HG03025 (cell line): ENCODE measurements around the gene GPC6.

ENCODE experiments used
- ATAC-seq: cut with Tn5 transposase; IDR thresholded peaks from one replicate; pipeline ENCODE4 v1.9.1; 2021; ENCODE audit warnings: mild to moderate bottlenecking, moderate library complexity; ENCODE audit not compliant: unreplicated experiment, low FRiP score

GPC6 gene

DNA sequence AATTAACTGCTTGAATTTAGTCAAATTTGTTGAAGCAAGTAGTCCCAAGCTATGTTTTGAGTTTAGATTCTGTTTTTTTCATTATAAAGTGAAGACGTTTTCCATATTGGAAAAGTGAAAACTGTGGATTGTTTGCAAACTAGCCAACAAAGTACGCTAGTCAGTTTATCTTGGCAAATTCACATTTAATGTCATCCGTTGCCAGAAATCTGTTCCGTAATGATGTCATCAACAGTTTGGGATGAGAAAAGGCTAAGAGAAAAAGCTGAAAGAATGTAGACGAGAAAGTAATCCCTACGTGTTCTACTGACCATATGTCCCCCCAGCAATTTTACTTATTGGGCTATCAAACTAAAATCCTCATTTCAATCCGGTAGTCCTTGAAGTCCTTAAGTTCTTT, 419.6 kb downstream of the GPC6 start:
- no peak for ATAC-seq

DNA sequence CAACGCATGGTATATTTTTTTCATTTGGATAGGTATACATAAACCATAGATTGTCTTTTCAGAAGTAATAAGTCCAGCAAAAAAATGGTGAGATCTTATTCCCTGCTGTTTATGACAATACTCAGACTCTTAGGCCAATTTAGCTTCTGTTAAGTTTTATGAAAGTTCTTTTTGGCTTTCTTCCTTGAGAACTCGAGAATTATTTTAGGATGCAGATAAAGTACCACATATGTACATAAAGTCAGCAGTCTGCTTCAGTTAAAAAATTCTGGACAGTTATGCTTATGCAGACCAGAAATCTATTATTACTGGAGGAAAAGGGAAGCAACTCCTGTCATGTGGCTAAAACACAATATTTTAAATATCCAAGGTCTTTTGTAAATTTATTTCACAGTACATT, 422.9 kb downstream of the GPC6 start:
- no peak for ATAC-seq

DNA sequence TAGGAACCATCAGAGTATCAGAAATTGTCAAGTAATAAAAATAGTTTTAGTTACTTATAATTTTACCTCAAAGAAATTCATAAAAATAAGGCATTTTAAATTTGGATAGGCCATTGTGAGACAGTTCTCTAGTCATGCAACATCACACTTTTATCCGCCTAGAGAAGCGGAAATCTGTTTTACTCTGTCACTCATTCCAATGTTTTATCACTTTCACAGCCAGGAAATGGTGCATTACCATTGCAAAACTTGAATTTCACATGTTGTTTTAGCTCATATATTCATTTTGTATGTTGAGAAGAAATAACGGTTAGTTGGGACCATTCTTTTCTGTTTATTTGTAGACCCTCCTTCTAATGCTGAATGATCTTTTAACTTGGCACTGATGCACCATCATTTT, 427.2 kb downstream of the GPC6 start:
- ATAC-seq, result no peak

- ATAC-seq, result no peak
Measured at GRCh38 chr13:93655154-93655553, 428.5 kb downstream of the GPC6 start.

DNA sequence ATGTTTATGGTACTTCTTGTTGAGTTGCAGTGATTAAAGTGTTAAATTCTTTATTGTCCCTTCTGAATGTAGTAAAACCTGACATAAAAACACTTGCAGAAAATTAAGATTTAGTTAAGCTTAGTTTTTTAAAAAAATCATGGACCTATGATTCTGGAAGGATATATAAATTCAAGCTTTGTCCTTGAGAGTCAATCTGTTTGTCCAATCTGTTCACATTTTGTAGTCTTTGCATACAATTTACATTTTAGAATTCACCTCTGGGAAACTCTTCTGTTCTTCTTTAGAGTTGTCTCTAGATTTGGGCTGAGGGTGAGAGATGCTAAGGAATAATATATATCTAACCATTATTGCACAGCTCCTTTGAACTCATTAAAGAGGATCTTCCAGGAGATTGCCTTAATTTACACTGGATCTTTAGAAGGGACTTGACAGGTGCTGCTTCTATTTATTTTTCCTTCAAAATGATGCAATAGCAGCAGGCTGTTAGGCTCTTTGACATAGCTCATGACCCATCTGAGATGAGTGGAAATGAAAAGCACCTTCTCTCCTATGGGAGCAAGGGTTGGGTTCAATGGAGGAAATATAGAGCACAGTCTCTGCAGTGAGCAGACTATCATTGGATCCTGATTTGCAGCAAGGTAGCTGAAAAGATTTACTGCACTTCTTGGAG, 433.9 kb downstream of the GPC6 start:
- ATAC-seq, result no peak

DNA sequence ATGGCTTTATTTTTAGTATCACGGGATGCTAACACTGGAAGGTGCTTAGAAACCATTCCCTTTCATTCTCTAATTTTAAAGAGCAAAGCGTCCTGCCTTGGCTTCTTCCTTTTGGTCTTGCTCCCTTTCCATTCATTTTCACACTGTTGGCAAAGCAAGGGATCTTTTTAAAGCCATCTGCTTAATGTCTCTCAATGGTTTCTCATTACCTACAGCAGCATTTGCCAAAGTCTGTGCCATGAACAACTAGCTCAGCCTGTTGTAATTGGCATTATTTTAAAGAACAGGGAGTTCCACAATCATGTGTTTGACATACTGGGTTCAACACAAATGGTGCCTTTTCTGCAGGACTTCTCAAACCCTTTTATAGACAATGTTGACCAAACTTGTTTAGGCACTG, 444.3 kb downstream of the GPC6 start:
- ATAC-seq, result no peak

- ATAC-seq, result no peak
Measured at GRCh38 chr13:93672996-93673395, 446.4 kb downstream of the GPC6 start.

DNA sequence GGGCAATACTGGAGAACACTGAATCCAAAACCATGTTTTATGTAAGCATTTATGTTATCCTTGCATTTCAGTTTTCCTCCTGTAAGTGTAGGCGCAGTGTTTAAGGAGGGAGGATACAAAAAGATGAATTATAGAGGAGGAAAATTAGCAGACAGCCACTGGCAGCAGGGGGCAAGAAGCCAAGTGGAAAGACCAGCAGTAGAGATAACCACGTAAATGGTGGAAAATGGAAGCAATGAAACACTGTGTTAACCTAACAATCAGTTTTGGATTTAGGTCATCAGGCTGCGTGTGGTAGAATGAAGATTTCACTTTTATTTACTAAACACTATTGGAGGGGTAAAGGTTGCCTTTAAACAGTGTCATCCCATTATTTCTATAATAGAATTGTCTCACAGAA, 447.3 kb downstream of the GPC6 start:
- ATAC-seq, result no peak

- ATAC-seq, result no peak
Measured at GRCh38 chr13:93674337-93674755, 447.7 kb downstream of the GPC6 start.

DNA sequence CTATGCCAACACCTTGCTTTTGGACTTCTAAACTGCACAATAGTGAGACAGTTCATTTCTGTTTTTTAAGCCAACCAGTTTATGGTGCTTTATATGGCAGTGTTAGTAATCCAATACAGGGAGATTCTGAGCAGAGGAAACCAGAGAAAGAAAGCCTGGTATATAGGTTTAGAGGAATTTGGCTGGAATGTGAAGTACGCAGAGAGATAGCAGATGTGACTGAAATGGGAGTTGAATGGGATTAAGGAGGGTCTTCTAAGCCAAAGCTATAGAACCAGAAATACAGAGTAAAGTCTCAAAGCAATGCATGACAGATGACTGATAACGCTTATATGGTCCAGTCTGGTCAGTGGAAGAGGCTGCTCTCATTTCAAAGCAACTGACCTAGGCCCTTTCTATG, 453.7 kb downstream of the GPC6 start:
- no peak for ATAC-seq

GRCh38 chr13:93685900-93686299, 459.3 kb downstream of the GPC6 start:
- ATAC-seq, result no peak

DNA sequence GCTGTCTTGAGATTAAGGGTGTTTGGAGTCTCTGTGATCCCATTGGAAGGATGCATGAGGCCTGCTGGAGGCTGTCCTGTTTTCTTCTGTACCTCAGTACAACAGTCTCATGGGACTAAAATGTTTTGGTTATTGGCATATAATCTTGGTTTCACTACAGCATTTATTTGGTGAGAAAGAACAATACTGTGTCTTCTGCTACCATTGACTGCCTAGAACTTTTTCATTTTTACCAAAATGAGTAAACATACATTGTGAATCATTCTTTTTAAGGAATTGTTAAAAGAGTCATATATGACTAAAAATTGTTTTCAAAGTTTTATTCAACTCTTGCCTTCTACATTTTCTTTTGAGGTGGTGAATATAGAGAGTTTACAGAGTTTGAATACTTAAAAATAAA, 459.8 kb downstream of the GPC6 start:
- no peak for ATAC-seq

DNA sequence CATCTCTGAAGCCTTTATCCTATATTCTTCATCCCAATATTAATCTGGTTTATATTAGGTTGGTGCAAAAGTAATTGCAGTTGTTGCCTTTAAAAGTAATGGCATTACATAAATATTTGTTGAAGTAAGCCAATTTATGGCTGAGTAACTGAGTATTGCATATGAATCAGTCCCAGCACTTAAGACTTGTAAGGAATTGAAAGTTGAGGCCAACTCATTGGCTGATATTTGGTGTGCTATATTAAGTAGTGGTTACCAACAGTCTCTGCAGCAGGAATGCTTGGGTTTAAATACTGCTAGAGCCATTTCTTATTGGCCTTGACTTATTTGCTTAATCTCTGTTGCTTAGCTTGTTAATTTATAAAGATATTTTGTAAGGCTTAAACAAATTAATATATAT, 460.7 kb downstream of the GPC6 start:
- no peak for ATAC-seq

GRCh38 chr13:93689333-93689732, 462.7 kb downstream of the GPC6 start:
- ATAC-seq, result no peak

DNA sequence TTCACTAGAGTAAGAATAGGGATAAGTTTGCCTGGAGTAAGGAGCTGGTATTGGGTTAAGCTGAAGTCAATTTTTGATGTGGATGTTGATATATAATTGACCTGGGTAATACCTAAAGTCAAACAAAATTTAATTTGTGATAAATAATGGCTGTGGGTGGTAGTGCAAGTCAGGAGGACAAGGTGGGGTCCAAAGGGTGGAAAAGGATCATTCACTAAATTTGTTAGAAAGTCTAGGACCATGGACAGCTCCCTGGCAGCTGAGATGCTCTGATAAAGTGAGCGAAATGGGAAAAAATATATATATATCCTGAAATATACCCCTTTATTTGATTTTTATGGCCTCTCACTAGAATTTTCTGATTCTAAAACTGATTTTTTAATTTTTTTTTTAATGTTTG, 463.5 kb downstream of the GPC6 start:
- no peak for ATAC-seq

GRCh38 chr13:93698016-93698613, 471.5 kb downstream of the GPC6 start:
- no peak for ATAC-seq

DNA sequence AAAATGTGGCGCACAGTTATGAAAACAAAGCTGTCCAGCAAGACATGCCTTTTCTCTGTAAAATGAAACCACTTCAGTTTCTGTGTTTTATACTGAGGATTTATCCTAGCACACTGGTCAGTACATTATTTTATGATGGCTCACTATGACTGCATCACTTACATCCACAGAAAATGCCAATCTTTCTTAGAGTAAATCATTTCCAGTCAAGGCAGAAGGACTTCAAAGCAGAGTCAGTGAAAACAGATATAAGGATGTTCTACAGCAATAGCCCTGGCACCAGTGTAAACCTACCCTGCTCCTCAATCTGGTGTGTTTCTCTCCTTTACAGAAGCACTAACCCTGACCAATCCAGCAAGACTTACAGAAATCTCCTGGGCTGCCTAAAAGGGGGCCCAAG, 473.5 kb downstream of the GPC6 start:
- ATAC-seq, result no peak

DNA sequence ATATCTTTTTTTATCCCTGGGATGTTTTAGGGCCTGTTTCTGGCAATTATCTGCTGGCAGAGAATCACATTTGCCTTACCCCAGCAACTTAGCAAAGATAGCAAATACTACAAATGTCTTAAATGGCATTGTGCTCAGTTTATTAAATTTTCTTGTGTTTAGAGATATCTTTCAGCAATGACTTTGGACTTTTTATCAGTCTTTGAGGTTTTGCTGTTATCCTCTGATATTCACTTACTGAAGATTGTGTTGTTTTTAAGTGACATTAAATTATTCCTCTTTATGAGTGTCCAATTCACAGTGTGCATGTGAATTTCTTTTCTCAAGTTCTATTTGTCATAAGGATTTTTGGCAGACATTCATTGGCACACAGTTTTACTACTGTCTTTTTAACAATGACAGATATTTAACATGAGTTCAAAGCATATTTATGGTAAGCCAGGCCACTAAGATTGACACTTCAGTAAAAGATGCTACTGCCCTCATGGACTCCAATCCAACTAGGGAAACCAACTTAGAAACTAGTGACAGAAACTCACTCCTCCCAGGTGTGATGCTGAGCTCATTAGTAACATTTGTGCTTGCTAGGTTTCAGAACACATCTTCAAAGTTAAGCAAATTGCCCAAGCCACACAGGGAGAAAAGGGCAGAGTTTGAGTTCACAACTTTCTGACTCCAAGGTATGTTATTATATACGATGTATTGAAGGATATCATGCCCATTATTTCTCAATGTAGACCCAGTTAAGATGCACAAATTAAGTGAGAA, 481.9 kb downstream of the GPC6 start:
- ATAC-seq, result no peak

DNA sequence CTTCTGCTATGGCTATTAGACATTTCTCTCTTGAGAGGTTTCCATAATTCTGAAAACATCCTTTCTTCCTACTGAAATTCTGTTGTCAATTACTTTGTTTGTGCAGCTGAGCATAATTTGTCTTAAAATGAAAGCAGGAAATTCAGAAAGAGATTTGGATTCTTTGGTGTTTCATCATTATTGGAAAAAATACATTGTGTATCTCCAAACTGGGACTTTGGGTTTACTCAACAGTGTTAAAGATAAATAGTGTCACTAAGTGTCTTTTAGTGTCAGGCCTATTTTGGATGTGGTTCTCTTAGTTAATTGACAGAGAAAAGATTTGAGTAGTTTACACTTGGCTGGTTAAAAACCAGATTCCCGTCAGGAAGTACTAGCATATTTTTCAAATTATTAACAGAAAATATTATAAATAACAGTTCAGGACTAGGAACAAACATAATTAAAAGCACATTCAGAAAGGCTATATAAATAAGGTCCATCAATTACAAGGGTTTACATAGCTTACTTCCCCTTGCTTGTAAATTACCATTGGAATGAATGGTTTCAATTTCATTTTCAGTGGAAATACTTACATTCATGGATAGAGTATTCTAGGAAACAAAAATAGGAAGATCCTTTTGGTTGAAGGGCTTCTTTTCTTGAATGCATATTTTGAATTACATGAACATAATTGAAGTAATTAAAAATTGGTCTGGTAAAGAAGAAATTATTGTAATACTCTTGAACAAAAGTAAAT, 483.1 kb downstream of the GPC6 start:
- ATAC-seq, result no peak

DNA sequence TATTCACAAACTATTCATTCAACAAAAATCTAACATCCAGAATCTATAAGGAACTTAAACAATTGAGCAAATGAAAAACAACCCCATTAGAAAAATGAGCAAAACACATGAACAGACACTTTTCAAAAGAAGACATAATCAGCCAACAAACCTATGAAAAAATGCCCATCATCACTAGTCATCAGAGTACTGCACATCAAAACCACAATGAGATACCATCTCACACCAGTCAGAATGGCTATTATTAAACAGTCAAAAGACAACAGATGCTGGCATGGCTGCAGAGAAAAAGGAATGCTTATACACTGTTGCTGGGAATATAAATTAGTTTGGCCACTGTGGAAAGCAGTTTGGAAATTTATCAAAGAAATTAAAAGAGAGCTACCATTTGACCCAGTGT, 487.6 kb downstream of the GPC6 start:
- no peak for ATAC-seq

DNA sequence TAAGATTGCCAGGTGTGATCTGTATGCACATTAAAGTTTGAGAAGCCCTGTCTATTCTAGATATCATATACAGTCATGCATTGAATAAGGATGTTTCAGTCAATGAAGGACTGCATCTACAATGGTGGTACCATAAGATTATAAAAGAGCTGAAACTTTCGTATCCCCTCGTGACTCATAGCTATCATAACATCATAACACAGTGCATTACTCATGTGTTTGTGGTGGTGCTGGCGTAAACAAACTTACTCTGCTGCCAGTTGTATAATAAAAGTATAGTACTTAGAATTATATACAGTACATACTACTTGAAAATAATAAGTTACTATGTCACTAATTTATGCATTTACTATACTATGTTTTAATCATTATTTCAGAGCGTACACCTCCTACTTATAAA, 489.3 kb downstream of the GPC6 start:
- ATAC-seq, result no peak
